SK-N-SH treated with all-trans-retinoic acid at 6 μM for 48 hours (cell line): ENCODE data around the gene TLR3.

Source experiments
- ARNTL ChIP-seq: fragments of 450-650 bp; formaldehyde crosslinking; IDR thresholded peaks from 2 replicates; pipeline ENCODE4 v1.5.0; 2020; ENCODE audit warnings: low read depth, mild to moderate bottlenecking, moderate library complexity, borderline replicate concordance
- BACH2 ChIP-seq: fragments of 250-450 bp; sonication (Bioruptor Pico); IDR thresholded peaks from 2 replicates; pipeline ENCODE4 v1.9.0; 2021; ENCODE audit warnings: mild to moderate bottlenecking, borderline replicate concordance
- CREB5 ChIP-seq: fragments of 250-450 bp; sonication (Bioruptor Pico); IDR thresholded peaks from 2 replicates; pipeline ENCODE4 v1.5.1; 2020; ENCODE audit warnings: low read depth, mild to moderate bottlenecking, moderate library complexity
- GLIS3 ChIP-seq: fragments of 250-450 bp; sonication (Bioruptor Pico); IDR thresholded peaks from 2 replicates; pipeline ENCODE4 v1.5.0; 2020; ENCODE audit warnings: mild to moderate bottlenecking, moderate library complexity
- OSR1 ChIP-seq: fragments of 250-450 bp; sonication (Bioruptor Pico); IDR thresholded peaks from 2 replicates; pipeline ENCODE4 v1.8.0; 2022; ENCODE audit warnings: moderate library complexity, mild to moderate bottlenecking, inconsistent platforms
- RARB ChIP-seq: fragments of 250-450 bp; sonication (Bioruptor Pico); IDR thresholded peaks from 2 replicates; pipeline ENCODE4 v1.8.0; 2021; ENCODE audit warnings: mild to moderate bottlenecking, moderate library complexity
- TSHZ2 ChIP-seq: fragments of 250-450 bp; sonication (Bioruptor Pico); IDR thresholded peaks from 2 replicates; pipeline ENCODE4 v1.5.0; 2020; ENCODE audit warnings: mild to moderate bottlenecking, moderate library complexity
- ZFP30 ChIP-seq: fragments of 450-650 bp; formaldehyde crosslinking; IDR thresholded peaks from 2 replicates; pipeline ENCODE4 v1.5.0; 2022; ENCODE audit warnings: mild to moderate bottlenecking, moderate library complexity
- ZNF70 ChIP-seq: fragments of 450-650 bp; formaldehyde crosslinking; IDR thresholded peaks from 2 replicates; pipeline ENCODE4 v1.5.0; 2020; ENCODE audit warnings: mild to moderate bottlenecking, moderate library complexity

GRCh38 chr4:186081202-186081807 lies 12.3 kb downstream of the TLR3 start:
- TF ChIP-seq RARB (CRISPR knock-in tag) (no peak), OSR1 (CRISPR knock-in tag) (no peak), TSHZ2 (CRISPR knock-in tag) (no peak), GLIS3 (CRISPR knock-in tag) (no peak), ARNTL (no peak), ZNF70 (CRISPR knock-in tag) (no peak), ZFP30 (CRISPR knock-in tag) (no peak), CREB5 (no peak), BACH2 (CRISPR knock-in tag) (no peak)
